Small intestine (tissue), 7 donors: ENCODE measurements around the gene EOMES. TPM values are rescaled to one million over a fixed set of nuclear protein-coding genes. Genes with fewer than 3 reads are reported as not detected.

ENCODE experiments used
- DNase-seq, 2 donors: peaks; one replicate each; pipeline versions ENCODE4 v3.0.0 to v3.0.0-alpha.2; 2013
- FAIRE-seq: peaks from 2 replicates; lab custom pipeline; 2012; peaks lifted over from hg19 to GRCh38; lab: Jason Lieb, UNC
- H3K27ac ChIP-seq, 3 donors: one replicate each; pipeline ENCODE4 v1.5.1; 2013; ENCODE audit warnings: low read length in 2 of 3, mild to moderate bottlenecking in 2 of 3, control low read depth in 1 of 3, inconsistent platforms in 1 of 3, low read depth in 1 of 3, moderate library complexity in 1 of 3
- H3K27me3 ChIP-seq, 3 donors: one replicate each; pipeline ENCODE4 v1.6.1; 2013; ENCODE audit warnings: low read length in 3 of 3, inconsistent platforms in 1 of 3; ENCODE audit not compliant: control insufficient read depth in 3 of 3, insufficient read depth in 3 of 3
- H3K36me3 ChIP-seq, 3 donors: one replicate each; pipeline ENCODE4 v1.6.1; 2013; ENCODE audit warnings: low read length in 3 of 3, inconsistent platforms in 1 of 3, low read depth in 1 of 3, mild to moderate bottlenecking in 1 of 3, moderate library complexity in 1 of 3; ENCODE audit not compliant: control insufficient read depth in 3 of 3, insufficient read depth in 2 of 3
- H3K4me1 ChIP-seq, 3 donors: one replicate each; pipeline ENCODE4 v1.6.1; 2013; ENCODE audit warnings: low read length in 2 of 3, inconsistent platforms in 1 of 3, low read depth in 1 of 3, mild to moderate bottlenecking in 1 of 3, moderate library complexity in 1 of 3; ENCODE audit not compliant: control insufficient read depth in 3 of 3, insufficient read depth in 2 of 3
- H3K4me3 ChIP-seq, 3 donors: one replicate each; pipeline ENCODE4 v1.5.1; 2013; ENCODE audit warnings: low read length in 3 of 3, control low read depth in 1 of 3, inconsistent platforms in 1 of 3, low read depth in 1 of 3, mild to moderate bottlenecking in 1 of 3, moderate library complexity in 1 of 3
- H3K9me3 ChIP-seq, 2 donors: one replicate each; pipeline ENCODE4 v1.6.1; 2013; ENCODE audit warnings: low read depth in 1 of 2, low read length in 1 of 2; ENCODE audit not compliant: control insufficient read depth in 2 of 2, insufficient read depth in 1 of 2
- WGBS, 3 donors: extraction: QIAGEN DNeasy Blood & Tissue Kit; methylation state at CpG; one replicate each; pipeline ENCODE4 v1.1.7; 2013; 5-methylcytosine and 5-hydroxymethylcytosine counted together
- polyA plus RNA-seq, 4 donors: library from polyadenylated mRNA; stranded (reverse) in 3 of 4; unstranded in 1 of 4; fragments of 200-250 nt in 3 of 4; fragments of 120-200 nt in 1 of 4; gene quantifications; one replicate each; pipeline versions ENCODE4 v1.2.1 to v1.2.3, GENCODE V29; 2013
- donor health status: healthy with polysubstance abuse.
- donor health status: control.
- donor health status: control.
- donor health status: Bipolar disorder and iron deficiency.
- donor health status: healthy.

The EOMES gene
- polyA plus RNA-seq, 4 donors = 0.13 to 0.40 TPM; not detected in 2

- peaks cover 0 to 7% of the 10 kb centered on the region in 2 donors for H3K9me3 ChIP-seq
- H3K4me1 ChIP-seq = peaks cover 0 to 4% (median 0%) of the 10 kb centered on the region in 3 donors
- DNase-seq (no peak), FAIRE-seq (no peak)
- H3K27me3 ChIP-seq = no peaks in the 10 kb centered on the region
- H3K36me3 ChIP-seq = no peaks in the 10 kb centered on the region
- WGBS, 3 donors = 88 to 100% (median 96%) methylated on average over 2 of the region's 2 CpGs
- no peak overlapping the region for H3K27ac ChIP-seq
- no peak overlapping the region for H3K4me3 ChIP-seq
Measured at GRCh38 chr3:27684302-27684701, 37.8 kb downstream of the EOMES start.

GRCh38 chr3:27681249-27681748 lies 40.8 kb downstream of the EOMES start:
- Histone ChIP-seq H3K36me3 (no peaks in the 10 kb centered on the region), H3K4me1 (peaks cover 0 to 4% (median 0%) of the 10 kb centered on the region in 3 donors), H3K27me3 (no peaks in the 10 kb centered on the region), H3K9me3 (no peaks in the 10 kb centered on the region), H3K4me3 (no peak overlapping the region), H3K27ac (no peak overlapping the region)
- FAIRE-seq (no peak), DNase-seq (peak; percentile 79 to 86)
- 9 to 29% (median 18%) methylated on average over 6 of the region's 6 CpGs for WGBS, 3 donors

- H3K36me3 ChIP-seq = no peaks in the 10 kb centered on the region
- peaks cover 0 to 4% (median 0%) of the 10 kb centered on the region in 3 donors for H3K4me1 ChIP-seq
- no peaks in the 10 kb centered on the region for H3K27me3 ChIP-seq
- 73 to 76% (median 74%) methylated on average over 5 of the region's 5 CpGs for WGBS, 3 donors
- H3K27ac ChIP-seq = peak overlapping the region in 1 of 3 donors; percentile 25
- H3K4me3 ChIP-seq = no peak overlapping the region
- FAIRE-seq (no peak), DNase-seq (no peak)
- H3K9me3 ChIP-seq = no peaks in the 10 kb centered on the region
Measured at GRCh38 chr3:27680517-27681246, 41.4 kb downstream of the EOMES start.

- H3K27me3 ChIP-seq = no peaks in the 10 kb centered on the region
- H3K27ac ChIP-seq = no peak overlapping the region
- no peaks in the 10 kb centered on the region for H3K36me3 ChIP-seq
- H3K4me1 ChIP-seq = peaks cover 0 to 4% (median 0%) of the 10 kb centered on the region in 3 donors
- 77 to 96% (median 83%) methylated on average over 1 of the region's 1 CpG for WGBS, 3 donors
- no peak for DNase-seq
- H3K9me3 ChIP-seq = no peaks in the 10 kb centered on the region
- no peak for FAIRE-seq
- no peak overlapping the region for H3K4me3 ChIP-seq
Measured at GRCh38 chr3:27679691-27680090, 42.4 kb downstream of the EOMES start.

- no peaks in the 10 kb centered on the region for H3K9me3 ChIP-seq
- no peaks in the 10 kb centered on the region for H3K27me3 ChIP-seq
- no peak overlapping the region for H3K4me3 ChIP-seq
- FAIRE-seq (no peak), DNase-seq (no peak)
- H3K27ac ChIP-seq = no peak overlapping the region
- H3K4me1 ChIP-seq = peaks cover 0 to 4% (median 0%) of the 10 kb centered on the region in 3 donors
- no peaks in the 10 kb centered on the region for H3K36me3 ChIP-seq
Measured at GRCh38 chr3:27678234-27678633, 43.9 kb downstream of the EOMES start.

GRCh38 chr3:27677565-27677964 lies 44.6 kb downstream of the EOMES start:
- Histone ChIP-seq H3K4me3 (no peak overlapping the region), H3K9me3 (no peaks in the 10 kb centered on the region), H3K36me3 (no peaks in the 10 kb centered on the region), H3K27ac (no peak overlapping the region), H3K27me3 (no peaks in the 10 kb centered on the region), H3K4me1 (peaks cover 0 to 4% (median 0%) of the 10 kb centered on the region in 3 donors)
- FAIRE-seq = no peak
- WGBS, 3 donors = 72 to 87% (median 85%) methylated on average over 3 of the region's 3 CpGs
- no peak for DNase-seq

- FAIRE-seq = no peak
- WGBS, 3 donors = 28 to 40% (median 36%) methylated on average over 3 of the region's 3 CpGs
- DNase-seq = peak in 1 of 2 donors; percentile 44
- Histone ChIP-seq H3K9me3 (no peaks in the 10 kb centered on the region), H3K27me3 (no peaks in the 10 kb centered on the region), H3K4me3 (no peak overlapping the region), H3K4me1 (no peaks in the 10 kb centered on the region), H3K27ac (no peak overlapping the region), H3K36me3 (no peaks in the 10 kb centered on the region)
Measured at GRCh38 chr3:27675287-27675686, 46.8 kb downstream of the EOMES start.

- no peaks in the 10 kb centered on the region for H3K4me1 ChIP-seq
- no peak overlapping the region for H3K4me3 ChIP-seq
- DNase-seq (no peak), FAIRE-seq (no peak)
- H3K27ac ChIP-seq = no peak overlapping the region
- no peaks in the 10 kb centered on the region for H3K27me3 ChIP-seq
- WGBS, 3 donors = 72 to 81% (median 78%) methylated on average over 2 of the region's 2 CpGs
- H3K36me3 ChIP-seq = no peaks in the 10 kb centered on the region
- H3K9me3 ChIP-seq = no peaks in the 10 kb centered on the region
Measured at GRCh38 chr3:27673701-27674100, 48.4 kb downstream of the EOMES start.
